Stomach smooth muscle (tissue), 2 donors: Measurements from ENCODE around the gene CACNA1E.

Experiments
- H3K27ac ChIP-seq: one replicate; pipeline ENCODE4 v1.7.0; 2013; ENCODE audit warnings: mild to moderate bottlenecking, low read length, inconsistent platforms
- H3K27me3 ChIP-seq, 2 donors: one replicate each; pipeline ENCODE4 v1.7.0; 2013; ENCODE audit warnings: low read length in 2 of 2; ENCODE audit not compliant: insufficient read depth in 2 of 2, control insufficient read depth in 1 of 2
- H3K36me3 ChIP-seq, 2 donors: one replicate each; pipeline ENCODE4 v1.7.0; 2013; ENCODE audit warnings: low read length in 2 of 2; ENCODE audit not compliant: control insufficient read depth in 2 of 2, insufficient read depth in 2 of 2
- H3K4me1 ChIP-seq: one replicate; pipeline ENCODE4 v1.7.0; 2013; ENCODE audit warnings: low read length; ENCODE audit not compliant: control insufficient read depth, insufficient read depth
- H3K4me3 ChIP-seq, 2 donors: one replicate each; pipeline ENCODE4 v1.7.0; 2013; ENCODE audit warnings: low read length in 2 of 2
- H3K9ac ChIP-seq, 2 donors: one replicate each; pipeline ENCODE4 v1.7.0; 2013; ENCODE audit warnings: low read length in 2 of 2, mild to moderate bottlenecking in 1 of 2
- H3K9me3 ChIP-seq, 2 donors: one replicate each; pipeline ENCODE4 v1.7.0; 2013; ENCODE audit warnings: low read length in 2 of 2; ENCODE audit not compliant: control insufficient read depth in 2 of 2
- donor health status: healthy.
- donor health status: Pancreatic carcinoma.

CACNA1E gene

GRCh38 chr1:181483285-181484195 is at the start of gene CACNA1E:
Gene CACNA1E, plus strand, starts transcription at chr1:181483517. Its CDS starts 228 bp downstream, at chr1:181483745.
- Histone ChIP-seq H3K4me3 (peak within 1 kb of the TSS; percentile 44 to 66), H3K27ac (no peak within 1 kb of the TSS), H3K9me3 (no peaks in the 10 kb centered on the region), H3K4me1 (peaks cover 26% of the 10 kb centered on the region), H3K9ac (no peak within 1 kb of the TSS), H3K27me3 (peaks cover 52 to 67% of the 10 kb centered on the region in 2 donors), H3K36me3 (no peaks in the 10 kb centered on the region)

- H3K9me3 ChIP-seq = no peaks in the 10 kb centered on the region
- peaks cover 0 to 4% of the 10 kb centered on the region in 2 donors for H3K27me3 ChIP-seq
- H3K4me1 ChIP-seq = no peaks in the 10 kb centered on the region
- no peaks in the 10 kb centered on the region for H3K36me3 ChIP-seq
- no peak overlapping the region for H3K27ac ChIP-seq
- H3K9ac ChIP-seq = no peak overlapping the region
- H3K4me3 ChIP-seq = no peak overlapping the region
Measured at GRCh38 chr1:181433931-181434330, 49.4 kb upstream of the CACNA1E start.

- no peaks in the 10 kb centered on the region for H3K9me3 ChIP-seq
- no peaks in the 10 kb centered on the region for H3K4me1 ChIP-seq
- H3K36me3 ChIP-seq = no peaks in the 10 kb centered on the region
- peaks cover 2 to 4% of the 10 kb centered on the region in 2 donors for H3K27me3 ChIP-seq
- no peak overlapping the region for H3K27ac ChIP-seq
- no peak overlapping the region for H3K9ac ChIP-seq
- H3K4me3 ChIP-seq = no peak overlapping the region
Measured at GRCh38 chr1:181438013-181438412, 45.3 kb upstream of the CACNA1E start.

GRCh38 chr1:181440510-181440909 is 42.8 kb upstream of the CACNA1E start:
- Histone ChIP-seq H3K4me1 (no peaks in the 10 kb centered on the region), H3K27ac (no peak overlapping the region), H3K4me3 (no peak overlapping the region), H3K9me3 (no peaks in the 10 kb centered on the region), H3K27me3 (peaks cover 0 to 2% of the 10 kb centered on the region in 2 donors), H3K9ac (no peak overlapping the region), H3K36me3 (no peaks in the 10 kb centered on the region)

GRCh38 chr1:181442181-181442525 is 41.2 kb upstream of the CACNA1E start:
- Histone ChIP-seq H3K4me1 (no peaks in the 10 kb centered on the region), H3K27ac (no peak overlapping the region), H3K4me3 (no peak overlapping the region), H3K9ac (no peak overlapping the region), H3K9me3 (no peaks in the 10 kb centered on the region), H3K27me3 (peaks cover 0 to 4% of the 10 kb centered on the region in 2 donors), H3K36me3 (no peaks in the 10 kb centered on the region)

GRCh38 chr1:181443231-181443853 is 40.0 kb upstream of the CACNA1E start:
- H3K9me3 ChIP-seq = peaks cover 0 to 4% of the 10 kb centered on the region in 2 donors
- H3K27ac ChIP-seq = no peak overlapping the region
- H3K4me1 ChIP-seq = no peaks in the 10 kb centered on the region
- no peaks in the 10 kb centered on the region for H3K36me3 ChIP-seq
- H3K9ac ChIP-seq = no peak overlapping the region
- H3K27me3 ChIP-seq = peaks cover 0 to 4% of the 10 kb centered on the region in 2 donors
- no peak overlapping the region for H3K4me3 ChIP-seq

- no peak overlapping the region for H3K9ac ChIP-seq
Measured at GRCh38 chr1:181445436-181445835, 37.9 kb upstream of the CACNA1E start.

GRCh38 chr1:181448461-181448860 is 34.9 kb upstream of the CACNA1E start:
- Histone ChIP-seq H3K4me1 (no peaks in the 10 kb centered on the region), H3K27ac (no peak overlapping the region), H3K9ac (no peak overlapping the region), H3K4me3 (no peak overlapping the region), H3K9me3 (peaks cover 0 to 4% of the 10 kb centered on the region in 2 donors), H3K27me3 (peaks cover 0 to 2% of the 10 kb centered on the region in 2 donors), H3K36me3 (no peaks in the 10 kb centered on the region)

More at GRCh38 chr1:181445436-181445835, 37.9 kb upstream of the CACNA1E start:
- Histone ChIP-seq H3K4me3 (no peak overlapping the region), H3K36me3 (no peaks in the 10 kb centered on the region), H3K4me1 (no peaks in the 10 kb centered on the region), H3K27ac (no peak overlapping the region), H3K27me3 (peaks cover 0 to 4% of the 10 kb centered on the region in 2 donors), H3K9me3 (peaks cover 0 to 4% of the 10 kb centered on the region in 2 donors)

GRCh38 chr1:181451661-181452230 is 31.6 kb upstream of the CACNA1E start:
- Histone ChIP-seq H3K27me3 (no peaks in the 10 kb centered on the region), H3K4me3 (no peak overlapping the region), H3K9ac (no peak overlapping the region), H3K9me3 (peaks cover 0 to 4% of the 10 kb centered on the region in 2 donors), H3K36me3 (no peaks in the 10 kb centered on the region), H3K27ac (no peak overlapping the region), H3K4me1 (no peaks in the 10 kb centered on the region)

- no peak overlapping the region for H3K4me3 ChIP-seq
- H3K9ac ChIP-seq = no peak overlapping the region
- H3K27ac ChIP-seq = no peak overlapping the region
- peaks cover 0 to 2% of the 10 kb centered on the region in 2 donors for H3K27me3 ChIP-seq
- H3K9me3 ChIP-seq = peaks cover 0 to 4% of the 10 kb centered on the region in 2 donors
- no peaks in the 10 kb centered on the region for H3K4me1 ChIP-seq
- H3K36me3 ChIP-seq = no peaks in the 10 kb centered on the region
Measured at GRCh38 chr1:181452746-181453145, 30.6 kb upstream of the CACNA1E start.
